ENCODE data around the gene PTX3. TPM values are rescaled to one million over a fixed set of nuclear protein-coding genes. Genes with fewer than 3 reads are reported as not detected.

The PTX3 gene
- total RNA-seq, 1 donor from 2014 or later: 4.2 TPM

DNA sequence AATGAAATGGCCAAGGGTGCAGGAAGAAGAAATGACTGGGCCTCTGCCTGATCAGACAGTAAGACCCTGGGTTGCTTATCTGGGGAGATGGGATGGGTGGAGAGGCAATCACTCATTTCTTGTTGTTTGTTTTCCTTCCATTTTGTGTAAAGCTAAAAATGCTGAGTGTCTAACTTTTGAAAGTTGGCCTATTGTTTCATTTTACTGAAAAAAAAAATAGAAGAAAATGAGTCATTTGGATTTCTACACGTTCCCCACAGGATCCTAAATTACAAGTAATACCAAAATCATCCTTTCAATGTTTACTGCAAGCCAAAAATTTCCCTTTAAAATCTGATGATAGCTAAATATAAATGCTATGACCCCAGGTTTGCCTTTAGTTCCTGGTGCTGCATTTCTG lies 30.6 kb downstream of the PTX3 start:
- DNase-seq (ENCODE audit: low spot score) (no peak), ATAC-seq (no peak)
- intact Hi-C loops (cut with DNase I): no loop called here

DNA sequence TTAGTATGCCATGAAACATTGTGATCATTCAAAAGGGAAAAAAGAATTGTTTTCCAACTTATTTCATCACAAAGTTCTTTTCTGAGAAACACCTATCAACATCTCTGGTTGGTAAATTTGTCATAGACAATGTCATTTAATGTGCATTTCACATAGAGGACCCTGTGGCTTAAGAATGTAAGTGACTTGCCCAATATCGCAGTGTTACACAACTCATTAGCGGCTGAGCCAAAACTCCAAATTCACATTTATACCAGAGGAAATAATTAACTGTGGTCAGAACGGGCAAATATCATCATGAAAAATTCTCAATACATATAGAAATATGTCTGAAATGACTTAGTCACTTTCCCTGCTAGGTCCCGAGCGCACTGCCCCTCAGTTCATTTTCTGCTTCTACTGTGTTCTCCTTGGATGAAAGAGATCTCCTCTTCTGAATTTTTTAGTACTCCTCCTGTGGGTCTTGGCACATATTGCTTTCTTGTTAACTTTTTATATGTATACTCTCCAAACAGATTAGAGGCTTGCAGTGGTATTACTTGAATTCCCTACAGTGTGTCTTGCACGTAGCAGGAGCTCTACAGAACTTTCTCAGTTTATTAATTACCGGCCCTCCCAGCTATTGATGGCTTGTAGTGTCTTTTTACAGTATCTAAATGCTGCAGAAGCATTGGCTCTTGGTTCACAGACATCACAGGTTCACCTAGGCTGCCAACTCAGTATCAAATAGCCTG lies 33.1 kb downstream of the PTX3 start:
- DNase-seq (ENCODE audit: low spot score) (no peak), ATAC-seq (no peak)
- intact Hi-C loops (cut with DNase I): no loop called here

DNA sequence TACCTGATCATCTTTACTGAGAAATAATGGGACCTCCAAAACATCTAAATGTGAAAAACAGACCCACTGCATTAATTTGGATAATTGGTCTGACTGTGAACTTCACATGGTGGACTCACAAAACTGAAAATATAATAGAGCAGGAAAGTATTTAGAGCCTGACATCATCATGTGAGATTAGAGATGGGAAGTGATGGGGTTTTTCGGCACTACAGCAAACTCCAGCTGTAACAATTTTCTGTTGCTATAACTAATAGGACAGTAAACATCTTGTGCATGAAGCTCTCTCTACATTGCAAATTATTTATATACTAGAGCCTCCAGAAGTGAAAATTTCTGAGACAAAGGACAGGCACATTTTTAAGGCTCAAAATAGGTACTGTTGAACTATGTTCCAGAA lies 34.4 kb downstream of the PTX3 start:
- intact Hi-C loops (cut with DNase I): no loop called here
- no peak for ATAC-seq
- DNase-seq (ENCODE audit: low spot score): no peak

DNA sequence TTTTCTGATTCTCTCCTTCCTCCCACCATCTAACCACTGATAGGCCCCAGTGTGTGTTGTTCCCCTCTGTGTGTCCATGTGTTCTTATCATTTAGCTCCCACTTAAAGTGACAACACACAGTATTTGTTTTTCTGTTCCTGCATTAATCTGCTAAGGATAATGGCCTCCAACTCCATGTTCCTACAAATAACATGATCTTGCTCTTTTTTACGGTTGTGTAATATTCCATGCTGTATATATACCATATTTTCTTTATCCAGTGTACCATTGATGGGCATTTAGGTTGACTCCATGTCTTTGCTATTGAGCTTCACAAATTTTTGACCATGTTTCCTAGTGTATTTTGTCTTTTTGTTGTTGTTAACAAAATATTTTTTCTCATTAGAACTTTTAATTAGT lies 36.0 kb downstream of the PTX3 start:
- DNase-seq (ENCODE audit: low spot score) (no peak), ATAC-seq (no peak)
- intact Hi-C loops (cut with DNase I): no loop called here

DNA sequence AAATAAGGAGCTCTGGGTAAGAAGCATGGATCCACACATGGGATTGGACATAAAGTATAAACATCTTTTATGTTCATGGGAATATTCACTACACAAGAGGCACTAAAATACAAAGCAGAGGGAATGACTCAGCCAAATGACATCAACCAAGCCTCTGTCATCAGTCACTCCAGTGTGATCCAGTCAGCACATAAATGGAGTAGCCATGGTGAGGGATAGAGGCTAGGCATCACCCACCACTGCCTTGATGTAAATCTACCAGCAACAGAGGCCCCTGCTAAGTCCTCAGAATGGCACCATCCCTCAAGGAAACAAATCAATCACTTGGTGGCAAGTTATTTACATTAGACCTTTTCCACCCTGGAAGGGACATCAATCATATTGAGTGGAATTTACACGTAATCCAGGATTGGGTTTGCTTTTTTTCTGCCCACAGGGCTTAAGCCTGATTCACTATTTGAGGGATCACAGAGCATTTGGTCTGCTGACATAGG lies 39.3 kb downstream of the PTX3 start:
- intact Hi-C loops (cut with DNase I): no loop called here
- ATAC-seq: no peak
- no peak for DNase-seq (ENCODE audit: low spot score)

DNA sequence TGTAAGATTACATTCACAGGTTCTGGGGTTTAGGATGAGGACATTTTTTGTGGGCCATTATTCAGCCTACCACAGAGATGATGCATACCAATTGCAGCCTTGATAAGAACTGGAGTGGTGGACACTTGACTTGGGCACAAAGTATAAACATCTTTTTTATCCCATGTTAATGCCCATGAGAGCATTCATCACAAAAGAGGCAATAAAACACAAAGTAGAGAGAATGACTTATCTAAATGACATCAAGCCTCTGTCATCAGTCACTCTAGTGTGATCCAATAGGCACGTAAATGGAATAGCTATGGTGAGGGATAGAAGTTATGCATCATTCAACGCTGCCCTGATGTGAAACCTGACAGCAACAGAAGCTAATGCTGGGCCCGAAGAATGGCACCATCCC lies 40.8 kb downstream of the PTX3 start:
- ATAC-seq (no peak), DNase-seq (ENCODE audit: low spot score) (no peak)
- intact Hi-C loops (cut with DNase I): no loop called here

DNA sequence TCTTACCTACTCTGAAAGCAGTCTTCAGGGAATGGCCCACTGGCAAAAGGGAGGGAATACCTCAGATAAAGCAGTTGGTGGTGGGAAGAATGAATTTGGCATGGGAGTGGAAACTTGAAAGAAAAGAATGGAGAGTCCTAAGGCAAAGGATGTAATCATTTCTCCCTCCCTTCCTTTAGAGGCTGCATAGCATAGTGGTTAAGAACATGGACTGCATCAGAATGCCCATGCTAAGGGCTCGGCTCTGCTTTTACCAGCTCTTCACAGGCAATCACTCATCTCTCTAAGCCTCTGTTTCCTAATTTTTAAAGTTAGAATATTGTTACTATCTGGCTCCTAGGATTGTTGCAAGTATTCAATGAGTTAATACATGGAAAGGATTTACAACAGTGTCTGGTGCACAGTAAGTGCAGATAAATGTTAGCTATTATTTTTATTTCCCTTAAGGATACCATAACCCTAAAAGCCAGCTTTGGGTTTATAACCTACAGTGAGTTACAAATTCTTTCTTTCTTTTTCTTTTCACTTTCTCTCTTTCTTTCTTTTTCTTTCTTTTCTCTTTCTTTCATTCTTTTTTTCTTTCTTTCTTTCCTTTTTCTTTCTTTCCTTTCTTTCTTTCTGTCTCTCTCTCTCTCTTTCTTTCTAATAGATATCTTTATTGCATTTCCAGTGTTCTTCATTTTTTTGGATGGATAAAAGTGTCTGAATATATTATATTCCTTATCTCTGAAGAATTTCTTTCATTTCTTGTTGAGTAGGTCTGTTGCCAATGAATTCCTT lies 43.0 kb downstream of the PTX3 start:
- DNase-seq (ENCODE audit: low spot score) (no peak), ATAC-seq (no peak)
- intact Hi-C loops (cut with DNase I): no loop called here

DNA sequence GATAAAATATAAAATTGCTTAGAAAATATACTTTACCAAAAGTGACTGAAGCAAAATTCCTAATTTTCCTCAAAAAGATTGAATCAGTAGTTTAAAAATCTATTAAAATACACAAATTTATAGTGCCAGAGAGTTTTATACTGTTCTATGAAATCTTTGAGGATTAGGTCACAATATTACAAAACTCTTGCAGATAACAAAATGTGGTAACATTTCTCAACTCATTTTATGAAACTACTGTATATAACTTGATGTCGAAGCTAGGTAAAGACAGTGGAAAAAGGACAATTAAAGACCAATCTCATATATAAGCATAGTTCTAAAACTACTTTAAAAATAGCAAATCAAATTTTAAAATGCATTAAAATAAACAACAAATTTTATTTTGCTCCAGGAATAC lies 50.7 kb downstream of the PTX3 start:
- intact Hi-C loops (cut with DNase I): no loop called here
- no peak for ATAC-seq

DNA sequence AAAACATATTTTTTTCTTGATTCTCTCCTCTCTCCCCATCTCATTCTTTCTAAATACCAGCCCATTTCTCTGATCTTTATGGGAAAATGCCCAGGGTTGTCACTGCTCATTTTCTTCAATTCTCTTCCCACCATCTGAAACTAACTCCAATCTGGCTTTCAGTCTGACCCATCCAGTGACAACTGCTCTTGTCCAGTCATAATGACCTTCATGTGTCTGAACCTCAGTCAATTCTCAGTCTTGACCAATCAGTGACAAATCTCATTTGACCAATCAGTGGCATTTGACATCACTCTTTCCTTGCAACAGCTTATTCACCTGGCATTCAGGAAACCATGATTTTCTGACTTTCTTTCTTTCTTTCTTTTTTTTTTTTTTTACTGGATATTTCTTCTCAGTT lies 51.5 kb downstream of the PTX3 start:
- DNase-seq (ENCODE audit: low spot score): no peak
- no peak for ATAC-seq
- intact Hi-C loops (cut with DNase I): no loop called here

More for the DNA sequence above, 50.7 kb downstream of the PTX3 start:
- DNase-seq (ENCODE audit: low spot score): no peak

DNA sequence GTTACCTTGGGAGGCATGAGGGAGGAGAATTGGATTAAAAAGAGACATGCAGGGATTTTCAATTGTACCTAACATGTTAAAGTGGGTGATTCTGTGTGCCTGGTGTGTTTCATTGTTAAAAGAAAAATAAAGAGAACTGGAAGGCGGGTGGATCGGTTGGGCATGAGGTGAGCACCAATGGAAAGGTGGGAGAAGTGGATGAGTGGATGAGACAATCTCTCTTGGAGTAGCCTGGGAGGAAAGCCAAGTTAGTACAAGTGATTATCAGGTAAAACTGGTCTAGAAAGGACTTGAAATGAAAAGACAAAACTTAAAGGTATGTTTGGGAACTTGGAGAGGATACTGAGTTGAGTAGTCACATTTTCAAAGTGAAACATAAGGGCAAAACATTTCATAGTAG lies 54.5 kb downstream of the PTX3 start:
- ATAC-seq (no peak), DNase-seq (ENCODE audit: low spot score) (no peak)
- intact Hi-C loops (cut with DNase I): loop anchor here (5.0 kb wide), 1 partner anchor 289 kb away; no protein-coding TSS in a partner anchor

Other genes with a start within 250 kb of the PTX3 start
- 1.0 TPM for gene VEPH1, start 66.6 kb downstream of the PTX3 start, total RNA-seq

Data from sciatic nerve (tissue), 2 donors.